ENCODE results near the gene LRRC4. TPM values are rescaled to one million over a fixed set of nuclear protein-coding genes. Genes with fewer than 3 reads are reported as not detected.

LRRC4 gene
- total RNA-seq, 1 donor from 2014 or later, result 6.4 TPM

DNA sequence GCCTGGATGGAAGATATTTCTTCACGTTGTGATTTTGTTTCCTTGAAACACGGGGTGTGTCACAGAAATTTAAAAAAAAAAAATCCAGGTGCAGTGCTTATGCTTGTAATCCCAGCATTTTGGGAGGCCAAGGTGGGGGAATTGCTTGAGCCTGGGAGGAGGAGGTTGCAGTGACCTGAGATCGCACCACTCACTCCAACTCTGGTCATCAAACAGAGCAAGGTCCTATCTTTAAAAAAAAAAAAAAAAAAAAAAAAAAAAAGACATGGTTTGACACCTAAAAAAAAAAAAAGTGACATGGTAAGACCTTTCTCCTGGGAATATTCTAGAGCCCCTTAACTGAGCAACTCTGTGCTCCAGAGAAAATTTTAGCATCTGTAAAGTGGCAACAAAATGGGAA, 9.0 kb upstream of the LRRC4 start:
- Histone ChIP-seq H3K36me3 (no peaks in the 10 kb centered on the region), H3K4me3 (no peak overlapping the region), H3K9me3 (no peaks in the 10 kb centered on the region), H3K27me3 (no peaks in the 10 kb centered on the region), H3K4me1 (peaks cover 4% of the 10 kb centered on the region), H3K27ac (no peak overlapping the region)
- intact Hi-C loops (cut with DNase I), result no loop called here
- TF ChIP-seq, protein P1, sequence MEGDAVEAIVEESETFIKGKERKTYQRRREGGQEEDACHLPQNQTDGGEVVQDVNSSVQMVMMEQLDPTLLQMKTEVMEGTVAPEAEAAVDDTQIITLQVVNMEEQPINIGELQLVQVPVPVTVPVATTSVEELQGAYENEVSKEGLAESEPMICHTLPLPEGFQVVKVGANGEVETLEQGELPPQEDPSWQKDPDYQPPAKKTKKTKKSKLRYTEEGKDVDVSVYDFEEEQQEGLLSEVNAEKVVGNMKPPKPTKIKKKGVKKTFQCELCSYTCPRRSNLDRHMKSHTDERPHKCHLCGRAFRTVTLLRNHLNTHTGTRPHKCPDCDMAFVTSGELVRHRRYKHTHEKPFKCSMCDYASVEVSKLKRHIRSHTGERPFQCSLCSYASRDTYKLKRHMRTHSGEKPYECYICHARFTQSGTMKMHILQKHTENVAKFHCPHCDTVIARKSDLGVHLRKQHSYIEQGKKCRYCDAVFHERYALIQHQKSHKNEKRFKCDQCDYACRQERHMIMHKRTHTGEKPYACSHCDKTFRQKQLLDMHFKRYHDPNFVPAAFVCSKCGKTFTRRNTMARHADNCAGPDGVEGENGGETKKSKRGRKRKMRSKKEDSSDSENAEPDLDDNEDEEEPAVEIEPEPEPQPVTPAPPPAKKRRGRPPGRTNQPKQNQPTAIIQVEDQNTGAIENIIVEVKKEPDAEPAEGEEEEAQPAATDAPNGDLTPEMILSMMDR (IDR thresholded peaks at IDR 0.05), result no peak
- ATAC-seq, result no peak
- no peak for DNase-seq

DNA sequence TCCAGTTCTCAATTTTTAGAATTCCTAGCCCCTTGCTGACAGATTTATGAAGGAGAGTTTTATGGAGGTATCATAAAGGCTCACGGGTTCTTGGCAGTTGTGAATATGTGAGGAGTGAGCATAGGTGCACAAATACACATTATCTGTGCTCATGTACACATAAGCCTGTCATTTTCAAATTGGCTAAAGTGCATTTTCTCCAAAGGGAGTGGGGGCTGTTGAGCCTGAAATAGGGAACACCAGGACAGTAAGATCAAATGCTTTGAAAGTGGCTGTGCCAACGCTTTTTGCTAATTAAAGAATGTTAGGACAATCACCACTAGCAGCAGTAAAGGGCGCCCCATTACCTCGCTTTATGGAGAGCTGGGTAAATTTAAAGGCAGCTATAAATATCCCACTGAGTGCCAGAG, 8.3 kb upstream of the LRRC4 start:
- TF ChIP-seq, protein P1 (IDR thresholded peaks at IDR 0.05), result no peak

DNA sequence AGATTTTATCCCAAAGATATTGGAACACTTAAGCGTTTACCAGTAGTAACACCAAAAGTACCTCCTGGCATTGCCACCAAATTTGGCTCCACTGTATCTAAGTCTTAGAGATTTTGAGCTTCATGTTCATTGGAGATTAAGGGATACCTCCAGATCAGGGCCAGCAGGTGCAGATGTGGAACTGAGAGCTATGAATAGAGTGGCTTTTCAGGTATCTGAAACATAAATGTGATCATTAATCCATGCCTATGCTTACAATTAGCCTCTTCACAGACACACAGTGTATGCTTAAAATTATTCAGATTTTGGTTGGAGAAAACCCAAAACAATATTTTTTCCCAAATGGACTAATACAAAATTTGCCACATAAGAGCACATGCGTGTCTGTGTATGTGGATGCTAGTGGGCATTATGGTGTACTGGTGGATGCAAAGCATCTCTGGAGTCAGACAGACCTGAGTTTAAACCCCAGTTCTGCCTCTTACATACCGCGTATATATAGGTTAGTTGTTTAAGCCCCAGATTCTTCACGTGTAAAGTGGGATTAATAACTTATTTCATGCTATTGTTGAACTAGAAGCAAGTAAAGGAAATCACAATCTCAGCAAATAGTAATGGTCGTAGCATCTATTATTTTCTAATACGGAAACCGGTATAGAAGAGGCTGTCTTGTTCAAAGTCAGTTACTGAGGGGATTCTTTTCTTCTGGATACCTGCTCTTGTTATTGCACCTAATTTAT, 6.8 kb upstream of the LRRC4 start:
- TF ChIP-seq, protein P1 (IDR thresholded peaks at IDR 0.05), result no peak

More for the DNA sequence above, 8.3 kb upstream of the LRRC4 start:
- DNase-seq, result no peak
- no peaks in the 10 kb centered on the region for H3K27me3 ChIP-seq
- H3K36me3 ChIP-seq, result no peaks in the 10 kb centered on the region
- H3K9me3 ChIP-seq, result no peaks in the 10 kb centered on the region
- peaks cover 4% of the 10 kb centered on the region for H3K4me1 ChIP-seq
- no peak overlapping the region for H3K27ac ChIP-seq
- intact Hi-C loops (cut with DNase I), result no loop called here
- no peak for ATAC-seq
- no peak overlapping the region for H3K4me3 ChIP-seq

DNA sequence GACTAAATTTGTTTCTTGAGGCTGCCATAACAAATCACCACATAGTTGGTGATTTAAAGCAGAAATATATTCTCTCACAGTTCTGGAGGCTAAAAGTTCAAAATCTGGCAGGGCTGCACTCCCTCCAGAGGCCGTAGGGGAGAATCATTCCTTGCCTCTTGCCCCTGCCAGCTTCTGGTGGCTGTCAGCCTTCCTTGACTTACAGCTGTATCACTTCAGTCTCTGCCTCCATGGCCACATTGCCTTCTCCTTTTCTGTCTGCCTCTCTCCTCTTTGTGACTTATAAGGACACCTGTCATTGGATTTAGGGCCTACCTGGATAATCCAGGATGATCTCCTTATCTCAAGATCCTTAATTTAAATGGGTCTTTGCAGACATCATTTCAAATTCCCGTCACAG, 5.8 kb upstream of the LRRC4 start:
- Histone ChIP-seq H3K4me3 (no peak overlapping the region), H3K9me3 (no peaks in the 10 kb centered on the region), H3K27me3 (no peaks in the 10 kb centered on the region), H3K36me3 (no peaks in the 10 kb centered on the region), H3K27ac (no peak overlapping the region), H3K4me1 (peaks cover 6% of the 10 kb centered on the region)
- no peak for ATAC-seq
- DNase-seq, result no peak
- TF ChIP-seq, protein P1 (IDR thresholded peaks at IDR 0.05), result no peak
- intact Hi-C loops (cut with DNase I), result no loop called here

More for the DNA sequence above, 6.8 kb upstream of the LRRC4 start:
- no peak for ATAC-seq
- Histone ChIP-seq H3K9me3 (no peaks in the 10 kb centered on the region), H3K27ac (no peak overlapping the region), H3K4me1 (no peaks in the 10 kb centered on the region), H3K4me3 (no peak overlapping the region), H3K36me3 (no peaks in the 10 kb centered on the region), H3K27me3 (no peaks in the 10 kb centered on the region)
- no peak for DNase-seq
- intact Hi-C loops (cut with DNase I), result no loop called here

DNA sequence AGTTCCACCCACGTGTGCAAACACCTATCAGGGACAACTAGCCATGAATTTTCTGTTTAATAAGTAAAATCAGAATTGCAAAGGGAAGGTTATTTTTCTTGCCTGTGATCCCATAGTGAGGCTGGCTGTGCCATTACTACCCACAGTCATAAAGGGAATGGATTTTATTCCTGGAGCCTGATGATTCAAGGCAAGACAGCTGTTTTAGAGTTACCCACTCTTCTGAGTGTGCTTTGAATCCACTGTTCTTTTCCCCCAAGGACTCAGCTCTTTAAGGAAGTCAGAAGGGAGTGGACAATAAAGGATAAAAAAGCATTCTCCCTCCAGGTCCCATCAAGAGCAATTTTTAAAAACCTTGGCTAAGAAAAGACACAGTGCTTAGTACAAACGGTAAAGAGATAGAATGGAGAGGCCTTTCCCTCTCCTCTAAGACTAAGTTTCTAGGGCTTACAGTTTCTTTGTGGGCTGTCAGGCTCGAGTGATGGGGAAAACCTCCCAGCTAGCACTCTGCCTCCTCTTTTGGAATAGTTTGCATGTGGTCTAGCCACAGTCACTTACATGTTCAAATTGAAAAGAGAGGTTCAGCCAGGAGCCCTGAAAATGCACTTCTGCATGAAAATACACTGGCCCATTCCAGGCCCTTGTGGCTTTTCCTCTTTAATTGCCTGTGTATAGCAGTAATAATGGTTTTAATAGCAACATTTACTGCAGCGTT, 5.1 kb upstream of the LRRC4 start:
- intact Hi-C loops (cut with DNase I), result no loop called here
- Histone ChIP-seq H3K4me3 (no peak overlapping the region), H3K9me3 (no peaks in the 10 kb centered on the region), H3K36me3 (no peaks in the 10 kb centered on the region), H3K27ac (no peak overlapping the region), H3K4me1 (peaks cover 6% of the 10 kb centered on the region), H3K27me3 (no peaks in the 10 kb centered on the region)
- no peak for DNase-seq
- ATAC-seq, result no peak
- TF ChIP-seq, protein P1 (IDR thresholded peaks at IDR 0.05), result no peak
